ENCODE data around the gene NME8.

The NME8 gene

DNA sequence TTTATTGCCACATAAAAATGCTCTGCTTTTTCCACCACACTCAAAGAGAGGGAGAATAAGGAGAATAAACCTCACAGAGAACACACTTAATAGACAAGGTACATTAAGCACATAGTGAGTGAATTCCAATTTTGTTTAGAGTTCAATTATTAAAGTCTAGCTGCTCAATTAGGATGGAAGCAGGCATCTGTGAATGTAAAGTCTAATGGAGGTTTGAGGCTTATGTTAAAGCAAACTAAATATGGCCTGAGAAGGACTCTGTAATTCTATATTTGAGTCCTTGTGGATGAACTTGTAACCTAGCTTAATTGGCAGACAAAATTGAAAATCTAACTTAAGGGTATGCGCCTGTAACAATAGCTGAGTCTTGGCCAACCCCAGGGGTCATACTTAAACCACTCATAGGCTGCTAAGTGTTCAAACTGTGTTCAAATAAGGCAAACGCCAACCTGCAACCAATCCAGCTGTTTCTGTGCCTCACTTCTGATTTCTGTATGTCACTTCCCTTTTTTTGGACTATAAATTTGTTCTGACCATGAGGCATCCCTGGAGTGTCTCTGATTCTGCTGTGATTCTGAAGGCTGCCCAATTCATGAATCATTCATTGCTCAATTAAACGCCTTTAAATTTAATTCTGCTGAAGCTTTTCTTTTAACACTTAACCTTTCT, 31.3 kb upstream of the NME8 start:
- 53% methylated on average over 3 of the region's 3 CpGs for WGBS

DNA sequence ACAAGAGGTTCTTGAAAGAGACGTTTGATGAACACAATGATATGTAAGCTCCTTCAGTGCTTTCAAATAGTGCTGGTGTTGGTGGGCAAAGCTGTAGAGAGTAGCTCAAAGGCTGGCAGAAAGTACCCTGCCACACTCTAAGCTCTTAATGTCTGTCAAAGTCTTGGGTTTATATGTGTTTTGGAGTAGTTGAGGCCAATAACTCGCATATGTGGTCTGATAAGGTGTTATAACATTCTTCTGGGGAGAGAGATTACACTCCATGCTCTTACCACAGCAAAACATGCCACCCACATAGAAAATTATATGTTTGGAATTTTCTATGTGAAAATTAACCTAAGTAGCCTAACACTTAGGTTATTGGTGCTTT, 30.8 kb upstream of the NME8 start:
- no peak overlapping the region for H2BK120ac ChIP-seq (ENCODE audit: low read depth, low read length)
- no peak overlapping the region for H2AFZ ChIP-seq (ENCODE audit: low read depth, low read length)
- H3K79me1 ChIP-seq (replicated peaks; ENCODE audit: low read length, poor library complexity, severe bottlenecking): no peaks in the 10 kb centered on the region
- no peak overlapping the region for H3K14ac ChIP-seq (ENCODE audit: low read length in 2 of 2)
- DNase-seq: no peak
- no peak overlapping the region for H4K8ac ChIP-seq (ENCODE audit: low read length)
- no peaks in the 10 kb centered on the region for H3K27me3 ChIP-seq (ENCODE audit: control insufficient read depth in 1 of 2, insufficient read depth in 1 of 2, low read length in 2 of 2)
- H3K9me3 ChIP-seq (ENCODE audit: control insufficient read depth, low read length): peaks cover 5% of the 10 kb centered on the region
- H2AK5ac ChIP-seq (ENCODE audit: low read length, severe bottlenecking): no peak overlapping the region
- WGBS: 57% methylated on average over 1 of the region's 2 CpGs
- no peak overlapping the region for H3K18ac ChIP-seq (ENCODE audit: low read depth in 1 of 2, low read length in 2 of 2)
- H3K27ac ChIP-seq (ENCODE audit: low read length, poor library complexity, severe bottlenecking): no peak overlapping the region
- H2BK5ac ChIP-seq (ENCODE audit: low read depth, low read length, poor library complexity, severe bottlenecking): no peak overlapping the region
- H3K23ac ChIP-seq (ENCODE audit: low read length in 2 of 2): no peak overlapping the region
- no peak overlapping the region for H4K91ac ChIP-seq (ENCODE audit: low read length)
- no peak overlapping the region for H3K4ac ChIP-seq (ENCODE audit: low read depth in 1 of 2, low read length in 2 of 2)
- H3K9ac ChIP-seq (ENCODE audit: low read length): no peak overlapping the region
- no peak overlapping the region for H3K4me2 ChIP-seq (ENCODE audit: low read length, poor library complexity, severe bottlenecking)
- no peak overlapping the region for H2BK15ac ChIP-seq (ENCODE audit: low read depth, poor library complexity, severe bottlenecking)
- H3K4me1 ChIP-seq (ENCODE audit: control insufficient read depth, insufficient read depth, low read depth, low read length): no peaks in the 10 kb centered on the region
- no peak overlapping the region for H2BK12ac ChIP-seq (ENCODE audit: low read length in 2 of 2)
- H3K4me3 ChIP-seq (ENCODE audit: insufficient read depth in 1 of 2, low read depth in 1 of 2, low read length in 2 of 2): no peak overlapping the region
- no peaks in the 10 kb centered on the region for H3K36me3 ChIP-seq (ENCODE audit: control insufficient read depth in 1 of 2, insufficient read depth in 2 of 2, low read depth in 1 of 2, low read length in 2 of 2)

More for the DNA sequence above, 31.3 kb upstream of the NME8 start:
- Histone ChIP-seq H3K4ac (ENCODE audit: low read depth in 1 of 2, low read length in 2 of 2) (no peak overlapping the region), H2BK120ac (ENCODE audit: low read depth, low read length) (no peak overlapping the region), H4K91ac (ENCODE audit: low read length) (no peak overlapping the region), H2BK12ac (ENCODE audit: low read length in 2 of 2) (no peak overlapping the region), H3K9me3 (ENCODE audit: control insufficient read depth, low read length) (peaks cover 5% of the 10 kb centered on the region), H2BK5ac (ENCODE audit: low read depth, low read length, poor library complexity, severe bottlenecking) (no peak overlapping the region), H3K27me3 (ENCODE audit: control insufficient read depth in 1 of 2, insufficient read depth in 1 of 2, low read length in 2 of 2) (no peaks in the 10 kb centered on the region), H3K23ac (ENCODE audit: low read length in 2 of 2) (no peak overlapping the region), H3K27ac (ENCODE audit: low read length, poor library complexity, severe bottlenecking) (no peak overlapping the region), H2AK5ac (ENCODE audit: low read length, severe bottlenecking) (no peak overlapping the region), H3K14ac (ENCODE audit: low read length in 2 of 2) (no peak overlapping the region), H2AFZ (ENCODE audit: low read depth, low read length) (no peak overlapping the region), H3K4me1 (ENCODE audit: control insufficient read depth, insufficient read depth, low read depth, low read length) (no peaks in the 10 kb centered on the region), H3K36me3 (ENCODE audit: control insufficient read depth in 1 of 2, insufficient read depth in 2 of 2, low read depth in 1 of 2, low read length in 2 of 2) (no peaks in the 10 kb centered on the region), H3K4me2 (ENCODE audit: low read length, poor library complexity, severe bottlenecking) (no peak overlapping the region), H3K4me3 (ENCODE audit: insufficient read depth in 1 of 2, low read depth in 1 of 2, low read length in 2 of 2) (no peak overlapping the region), H3K79me1 (replicated peaks; ENCODE audit: low read length, poor library complexity, severe bottlenecking) (no peaks in the 10 kb centered on the region), H2BK15ac (ENCODE audit: low read depth, poor library complexity, severe bottlenecking) (no peak overlapping the region), H3K9ac (ENCODE audit: low read length) (no peak overlapping the region), H3K18ac (ENCODE audit: low read depth in 1 of 2, low read length in 2 of 2) (no peak overlapping the region), H4K8ac (ENCODE audit: low read length) (no peak overlapping the region)
- DNase-seq: no peak

DNA sequence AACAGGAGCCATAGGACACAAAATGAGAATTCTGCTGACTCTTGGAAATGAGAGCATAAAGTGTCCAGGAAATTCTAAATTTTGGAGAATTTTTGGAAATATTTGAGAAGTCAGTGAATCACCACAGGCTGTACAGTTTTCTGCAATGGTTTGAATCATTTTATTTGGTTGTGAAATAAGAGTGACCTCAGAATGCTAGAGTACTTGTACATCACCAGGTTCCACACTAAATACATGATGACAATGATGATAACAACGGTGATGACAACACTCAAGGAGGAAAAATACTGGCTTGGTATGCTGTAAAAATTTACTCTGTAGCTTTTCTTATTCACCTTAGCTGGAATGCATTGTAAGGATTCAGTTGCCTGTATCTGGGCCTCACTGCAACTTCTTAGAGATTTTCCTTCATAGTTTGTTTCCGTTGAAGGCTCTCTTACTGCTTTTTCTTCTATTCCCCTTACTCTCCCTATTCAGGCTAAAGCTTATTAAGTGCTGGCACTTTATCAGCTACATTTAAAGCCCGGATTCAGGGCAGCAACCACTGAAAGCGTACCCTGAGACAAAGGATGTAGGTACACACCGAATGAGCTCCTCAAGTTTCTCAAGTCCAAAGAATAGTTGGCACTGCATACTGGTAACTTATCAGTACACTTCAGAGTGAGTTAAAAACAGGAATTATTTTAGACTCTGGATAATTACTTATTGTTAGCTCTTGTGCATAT, 30.2 kb upstream of the NME8 start:
- Histone ChIP-seq H2BK12ac (ENCODE audit: low read length in 2 of 2) (no peak overlapping the region), H3K9ac (ENCODE audit: low read length) (no peak overlapping the region), H2BK15ac (ENCODE audit: low read depth, poor library complexity, severe bottlenecking) (no peak overlapping the region), H3K23ac (ENCODE audit: low read length in 2 of 2) (no peak overlapping the region), H3K4ac (ENCODE audit: low read depth in 1 of 2, low read length in 2 of 2) (no peak overlapping the region), H2BK120ac (ENCODE audit: low read depth, low read length) (no peak overlapping the region), H2AFZ (ENCODE audit: low read depth, low read length) (no peak overlapping the region), H2AK5ac (ENCODE audit: low read length, severe bottlenecking) (no peak overlapping the region), H3K14ac (ENCODE audit: low read length in 2 of 2) (no peak overlapping the region), H4K91ac (ENCODE audit: low read length) (no peak overlapping the region), H3K36me3 (ENCODE audit: control insufficient read depth in 1 of 2, insufficient read depth in 2 of 2, low read depth in 1 of 2, low read length in 2 of 2) (no peaks in the 10 kb centered on the region), H3K27me3 (ENCODE audit: control insufficient read depth in 1 of 2, insufficient read depth in 1 of 2, low read length in 2 of 2) (no peaks in the 10 kb centered on the region), H3K4me1 (ENCODE audit: control insufficient read depth, insufficient read depth, low read depth, low read length) (no peaks in the 10 kb centered on the region), H3K9me3 (ENCODE audit: control insufficient read depth, low read length) (peaks cover 5% of the 10 kb centered on the region), H4K8ac (ENCODE audit: low read length) (no peak overlapping the region), H3K27ac (ENCODE audit: low read length, poor library complexity, severe bottlenecking) (no peak overlapping the region), H3K4me3 (ENCODE audit: insufficient read depth in 1 of 2, low read depth in 1 of 2, low read length in 2 of 2) (no peak overlapping the region), H2BK5ac (ENCODE audit: low read depth, low read length, poor library complexity, severe bottlenecking) (no peak overlapping the region), H3K4me2 (ENCODE audit: low read length, poor library complexity, severe bottlenecking) (no peak overlapping the region), H3K18ac (ENCODE audit: low read depth in 1 of 2, low read length in 2 of 2) (no peak overlapping the region), H3K79me1 (replicated peaks; ENCODE audit: low read length, poor library complexity, severe bottlenecking) (no peaks in the 10 kb centered on the region)
- WGBS: 67% methylated on average over 4 of the region's 5 CpGs
- no peak for DNase-seq

DNA sequence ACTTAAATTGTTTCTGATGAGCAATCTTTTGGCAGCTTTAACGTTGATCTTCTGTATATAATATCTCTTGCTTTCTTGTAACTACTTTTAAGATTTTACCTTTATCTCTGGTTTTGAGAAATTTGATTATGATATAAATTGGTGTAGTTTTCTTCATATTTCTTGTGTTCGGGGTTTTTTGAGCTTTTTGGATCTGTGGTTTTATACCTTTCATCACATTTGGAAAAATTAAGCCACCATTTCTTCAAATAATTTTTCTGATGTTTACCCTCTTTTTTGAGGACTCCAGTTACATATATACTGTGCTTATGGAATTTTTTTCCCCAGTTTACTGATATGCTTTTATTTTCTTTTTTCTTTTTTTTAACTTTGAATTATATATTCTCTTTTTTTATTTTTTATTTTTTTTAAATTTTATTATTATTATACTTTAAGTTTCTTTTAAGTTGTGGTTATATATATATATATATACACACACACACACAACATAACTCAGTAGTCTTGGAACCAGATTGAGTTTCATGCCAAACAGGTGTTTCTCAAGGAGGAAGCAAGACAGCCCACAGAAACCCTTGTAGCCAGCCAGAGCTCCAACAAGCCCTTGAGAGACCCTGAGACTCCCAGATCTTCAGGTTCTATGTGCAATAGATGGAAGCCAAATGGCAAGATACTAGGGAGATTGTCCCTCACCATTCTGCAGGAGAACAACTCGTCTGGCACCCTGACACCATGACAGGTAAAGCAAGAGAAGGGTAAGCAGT, 27.5 kb upstream of the NME8 start:
- Histone ChIP-seq H4K91ac (ENCODE audit: low read length) (no peak overlapping the region), H2BK12ac (ENCODE audit: low read length in 2 of 2) (no peak overlapping the region), H2BK120ac (ENCODE audit: low read depth, low read length) (no peak overlapping the region), H3K9me3 (ENCODE audit: control insufficient read depth, low read length) (peaks cover 5% of the 10 kb centered on the region), H3K36me3 (ENCODE audit: control insufficient read depth in 1 of 2, insufficient read depth in 2 of 2, low read depth in 1 of 2, low read length in 2 of 2) (no peaks in the 10 kb centered on the region), H3K27ac (ENCODE audit: low read length, poor library complexity, severe bottlenecking) (no peak overlapping the region), H3K4me3 (ENCODE audit: insufficient read depth in 1 of 2, low read depth in 1 of 2, low read length in 2 of 2) (no peak overlapping the region), H3K4me2 (ENCODE audit: low read length, poor library complexity, severe bottlenecking) (no peak overlapping the region), H3K4me1 (ENCODE audit: control insufficient read depth, insufficient read depth, low read depth, low read length) (no peaks in the 10 kb centered on the region), H2AK5ac (ENCODE audit: low read length, severe bottlenecking) (no peak overlapping the region), H3K18ac (ENCODE audit: low read depth in 1 of 2, low read length in 2 of 2) (no peak overlapping the region), H3K23ac (ENCODE audit: low read length in 2 of 2) (no peak overlapping the region), H2BK15ac (ENCODE audit: low read depth, poor library complexity, severe bottlenecking) (no peak overlapping the region), H2BK5ac (ENCODE audit: low read depth, low read length, poor library complexity, severe bottlenecking) (no peak overlapping the region), H3K79me1 (replicated peaks; ENCODE audit: low read length, poor library complexity, severe bottlenecking) (no peaks in the 10 kb centered on the region), H3K27me3 (ENCODE audit: control insufficient read depth in 1 of 2, insufficient read depth in 1 of 2, low read length in 2 of 2) (no peaks in the 10 kb centered on the region), H4K8ac (ENCODE audit: low read length) (no peak overlapping the region), H3K4ac (ENCODE audit: low read depth in 1 of 2, low read length in 2 of 2) (no peak overlapping the region), H3K14ac (ENCODE audit: low read length in 2 of 2) (no peak overlapping the region), H3K9ac (ENCODE audit: low read length) (no peak overlapping the region), H2AFZ (ENCODE audit: low read depth, low read length) (no peak overlapping the region)
- 31% methylated on average over 1 of the region's 3 CpGs for WGBS
- no peak for DNase-seq
